HCT116 (cell line): ENCODE data around the gene DENND1A. TPM values are rescaled to one million over a fixed set of nuclear protein-coding genes. Genes with fewer than 3 reads are reported as not detected.

Experiments used
- ATAC-seq: fragments of 200-7000 bp; cut with Tn5 transposase; 2 replicates; pipeline ENCODE4 v1.9.1; 2020; ENCODE audit warnings: mild to moderate bottlenecking, moderate library complexity
- BruUV-seq: library from RNA; stranded (reverse); fragments of 400-500 nt; replicated peaks from 2 replicates; lab custom pipeline; 2021; lab: Mats Ljungman, UMichigan
- CTCF ChIA-PET: fragments of 300-600 bp; sonication (Branson Sonifier 250); formaldehyde crosslinking; loops from one replicate; lab custom pipeline; 2021; ENCODE audit warnings: antibody characterized with exemption; lab: Charles Lee
- POLR2A ChIA-PET: fragments of 300-600, 350-600 bp; sonication (Branson Sonifier 250); formaldehyde crosslinking; loops from one replicate; lab custom pipeline; 2021; ENCODE audit warnings: antibody characterized with exemption; lab: Charles Lee
- RAD21 ChIA-PET, 2 experiments: fragments of 300-600 bp; sonication (Branson Sonifier 250); formaldehyde crosslinking; loops; one replicate each; lab custom pipeline; 2023; ENCODE audit warnings: low total read pairs in 2 of 2; ENCODE audit not compliant: uncharacterized antibody in 2 of 2, unreplicated experiment in 2 of 2, low non-redundant PET in 1 of 2; lab: Charles Lee
- DNase-seq: peaks from one replicate; pipeline ENCODE4 v3.0.0-alpha.2; 2010; ENCODE audit warnings: low read depth, low spot score
- H2AFZ ChIP-seq: fragments of 200-600 bp; shearing (Covaris generic), sonication (generic); 2 replicates; pipeline ENCODE4 v1.6.1; 2017; ENCODE audit warnings: low read depth, mixed run types, mixed read lengths, antibody characterized with exemption, low read length; ENCODE audit not compliant: poor library complexity, severe bottlenecking
- H3K27ac ChIP-seq: 2 replicates; pipeline ENCODE4 v1.5.1; 2012; ENCODE audit warnings: low read depth, low read length
- H3K27me3 ChIP-seq: fragments of 200-600 bp; sonication (generic); 2 replicates; pipeline ENCODE4 v1.6.1; 2016; ENCODE audit warnings: mixed run types, low read length, mixed read lengths; ENCODE audit not compliant: insufficient read depth
- H3K36me3 ChIP-seq, 2 experiments: fragments of 200-500 bp in 1 of 2; fragments of 200-600 bp in 1 of 2; sonication (Bioruptor generic) in 1 of 2; sonication (generic) in 1 of 2; 2 replicates each; pipeline versions ENCODE4 v1.5.1 to v1.6.1; 2014 to 2016; ENCODE audit warnings: low read length in 2 of 2, inconsistent platforms in 1 of 2, mixed read lengths in 1 of 2, mixed run types in 1 of 2; ENCODE audit not compliant: insufficient read depth in 2 of 2, control insufficient read depth in 1 of 2
- H3K4me1 ChIP-seq, 2 experiments: fragments of 200-600 bp in 1 of 2; sonication (generic) in 1 of 2; 2 replicates each; pipeline versions ENCODE4 v1.5.1 to v1.6.1; 2012 to 2017; ENCODE audit warnings: low read length in 2 of 2, inconsistent platforms in 1 of 2, mild to moderate bottlenecking in 1 of 2, mixed read lengths in 1 of 2, mixed run types in 1 of 2, moderate library complexity in 1 of 2; ENCODE audit not compliant: insufficient read depth in 2 of 2, control insufficient read depth in 1 of 2
- H3K4me2 ChIP-seq: fragments of 200-600 bp; sonication (generic); 2 replicates; pipeline ENCODE4 v1.6.1; 2017; ENCODE audit warnings: mixed run types, low read length, mixed read lengths
- H3K4me3 ChIP-seq, 2 experiments: fragments of 200-600 bp in 1 of 2; sonication (generic) in 1 of 2; replicated peaks in 1 of 2; 2 replicates each; pipeline ENCODE4 v1.5.1; 2011 to 2016; ENCODE audit warnings: low read length in 2 of 2, control low read depth in 1 of 2, low read depth in 1 of 2, mild to moderate bottlenecking in 1 of 2, mixed read lengths in 1 of 2, mixed run types in 1 of 2
- H3K79me2 ChIP-seq: fragments of 200-600 bp; sonication (generic); 2 replicates; pipeline ENCODE4 v1.6.1; 2017; ENCODE audit warnings: mild to moderate bottlenecking, mixed run types, low read length, moderate library complexity, mixed read lengths; ENCODE audit not compliant: insufficient read depth
- H3K9ac ChIP-seq: fragments of 200-600 bp; sonication (generic); 2 replicates; pipeline ENCODE4 v1.6.1; 2016; ENCODE audit warnings: low read length, mixed read lengths
- H3K9me2 ChIP-seq: fragments of 200-600 bp; sonication (generic), shearing (Covaris generic); 2 replicates; pipeline ENCODE4 v1.6.1; 2017; ENCODE audit warnings: mixed run types, mild to moderate bottlenecking, moderate library complexity; ENCODE audit not compliant: insufficient read depth
- H3K9me3 ChIP-seq, 2 experiments: fragments of 200-500 bp in 1 of 2; fragments of 200-600 bp in 1 of 2; sonication (Bioruptor generic) in 1 of 2; sonication (generic) in 1 of 2; 2 replicates each; pipeline ENCODE4 v1.6.1; 2014 to 2017; ENCODE audit warnings: low read length in 2 of 2, mixed read lengths in 2 of 2, inconsistent platforms in 1 of 2, low read depth in 1 of 2, mild to moderate bottlenecking in 1 of 2, mixed run types in 1 of 2, moderate library complexity in 1 of 2; ENCODE audit not compliant: control insufficient read depth in 1 of 2, insufficient read depth in 1 of 2
- H4K20me1 ChIP-seq: fragments of 200-600 bp; sonication (generic), shearing (Covaris generic); 2 replicates; pipeline ENCODE4 v1.6.1; 2017; ENCODE audit warnings: mixed run types, mild to moderate bottlenecking, moderate library complexity; ENCODE audit not compliant: insufficient read depth
- EGR1 ChIP-seq: IDR thresholded peaks from 2 replicates; pipeline ENCODE4 v1.6.1; 2012; ENCODE audit warnings: low read depth
- ELF1 ChIP-seq: IDR thresholded peaks from 2 replicates; pipeline ENCODE4 v1.6.1; 2012; ENCODE audit warnings: low read depth, borderline replicate concordance
- EZH2 ChIP-seq: fragments of 200-600 bp; sonication (generic); IDR thresholded peaks from 2 replicates; pipeline ENCODE4 v1.6.1; 2017; ENCODE audit warnings: antibody characterized with exemption, mixed run types
- JUND ChIP-seq: IDR thresholded peaks from 2 replicates; pipeline ENCODE4 v1.6.1; 2012
- MAX ChIP-seq: IDR thresholded peaks from 2 replicates; pipeline ENCODE4 v1.6.1; 2012
- POLR2AphosphoS5 ChIP-seq: IDR thresholded peaks from 2 replicates; pipeline ENCODE4 v1.6.1; 2011; ENCODE audit warnings: mild to moderate bottlenecking, low read depth, low read length, moderate library complexity
- RAD21 ChIP-seq: IDR thresholded peaks from 2 replicates; pipeline ENCODE4 v1.6.1; 2012; ENCODE audit warnings: low read depth, mild to moderate bottlenecking
- SP1 ChIP-seq: IDR thresholded peaks from 2 replicates; pipeline ENCODE4 v1.6.1; 2012; ENCODE audit warnings: low read depth
- SRF ChIP-seq: IDR thresholded peaks from 2 replicates; pipeline ENCODE4 v1.6.1; 2012; ENCODE audit warnings: low read depth
- ZFX ChIP-seq: fragments of 450-650 bp; IDR thresholded peaks from 2 replicates; pipeline ENCODE4 v1.6.1; 2017
- ZNF274 ChIP-seq: fragments of 200-500 bp; sonication (Bioruptor generic); IDR thresholded peaks from 2 replicates; pipeline ENCODE4 v1.6.1; 2014; ENCODE audit warnings: mild to moderate bottlenecking, low read depth, low read length, inconsistent platforms
- intact Hi-C: fragments of 100-400 bp; cut with micrococcal nuclease; formaldehyde crosslinking; loops from 2 replicates; pipeline ENCODE4 v1.10.0; 2022
- total RNA-seq: library from RNA; stranded (reverse); gene quantifications from one replicate; pipeline ENCODE4 v1.2.1, GENCODE V29; 2021; ENCODE audit not compliant: unreplicated experiment
- TF ChIP-seq, protein P1 (sequence below): IDR thresholded peaks from 2 replicates; pipeline ENCODE4 v1.6.1; 2012; ENCODE audit warnings: low read depth
- TF ChIP-seq, protein P2 (sequence below): IDR thresholded peaks from 2 replicates; pipeline ENCODE4 v1.6.1; 2012

DENND1A gene
- total RNA-seq, 1 experiment from 2014 or later: 33.0 TPM

GRCh38 chr9:123832858-123833650 lies 96.9 kb downstream of the DENND1A start:
- intact Hi-C loops: no loop called here
- H3K4me2 ChIP-seq: no peak overlapping the region

DNA sequence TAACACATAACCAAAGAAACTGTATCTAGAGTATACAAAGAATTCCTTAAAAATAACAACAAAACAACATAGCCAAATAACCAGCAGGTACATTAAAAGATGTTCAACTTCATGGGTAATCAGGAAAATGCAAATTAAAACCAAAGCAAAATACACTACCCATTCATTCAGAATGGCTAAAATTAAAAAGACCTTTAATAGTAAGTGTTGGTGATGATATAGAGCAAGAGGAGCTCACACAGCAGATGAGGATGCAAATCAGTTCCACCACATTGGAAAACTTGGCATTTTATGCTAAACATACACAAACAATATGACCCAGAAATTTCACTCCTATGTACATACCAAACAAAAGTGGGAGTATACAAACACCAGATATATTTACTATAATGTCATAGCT lies 97.8 kb downstream of the DENND1A start:
- H2AFZ ChIP-seq: no peak overlapping the region
- H3K36me3 ChIP-seq: no peaks in the 10 kb centered on the region
- no peak overlapping the region for H3K27ac ChIP-seq
- intact Hi-C loops: no loop called here
- BruUV-seq: no TSS peak
- DNase-seq: no peak
- ChIA-PET POLR2A (no interaction called here), RAD21 (no interaction called here), CTCF (no interaction called here)
- H3K9me3 ChIP-seq: peaks cover 10 to 18% of the 10 kb centered on the region in 2 experiments; a peak in 3 of 4 replicates
- no peaks in the 10 kb centered on the region for H3K9me2 ChIP-seq
- TF ChIP-seq MAX (no peak), SRF (no peak), RAD21 (no peak), ZFX (no peak), EZH2 (no peak), ELF1 (no peak), JUND (no peak), EGR1 (no peak), ZNF274 (no peak), POLR2AphosphoS5 (no peak), SP1 (no peak)
- TF ChIP-seq, protein P1, sequence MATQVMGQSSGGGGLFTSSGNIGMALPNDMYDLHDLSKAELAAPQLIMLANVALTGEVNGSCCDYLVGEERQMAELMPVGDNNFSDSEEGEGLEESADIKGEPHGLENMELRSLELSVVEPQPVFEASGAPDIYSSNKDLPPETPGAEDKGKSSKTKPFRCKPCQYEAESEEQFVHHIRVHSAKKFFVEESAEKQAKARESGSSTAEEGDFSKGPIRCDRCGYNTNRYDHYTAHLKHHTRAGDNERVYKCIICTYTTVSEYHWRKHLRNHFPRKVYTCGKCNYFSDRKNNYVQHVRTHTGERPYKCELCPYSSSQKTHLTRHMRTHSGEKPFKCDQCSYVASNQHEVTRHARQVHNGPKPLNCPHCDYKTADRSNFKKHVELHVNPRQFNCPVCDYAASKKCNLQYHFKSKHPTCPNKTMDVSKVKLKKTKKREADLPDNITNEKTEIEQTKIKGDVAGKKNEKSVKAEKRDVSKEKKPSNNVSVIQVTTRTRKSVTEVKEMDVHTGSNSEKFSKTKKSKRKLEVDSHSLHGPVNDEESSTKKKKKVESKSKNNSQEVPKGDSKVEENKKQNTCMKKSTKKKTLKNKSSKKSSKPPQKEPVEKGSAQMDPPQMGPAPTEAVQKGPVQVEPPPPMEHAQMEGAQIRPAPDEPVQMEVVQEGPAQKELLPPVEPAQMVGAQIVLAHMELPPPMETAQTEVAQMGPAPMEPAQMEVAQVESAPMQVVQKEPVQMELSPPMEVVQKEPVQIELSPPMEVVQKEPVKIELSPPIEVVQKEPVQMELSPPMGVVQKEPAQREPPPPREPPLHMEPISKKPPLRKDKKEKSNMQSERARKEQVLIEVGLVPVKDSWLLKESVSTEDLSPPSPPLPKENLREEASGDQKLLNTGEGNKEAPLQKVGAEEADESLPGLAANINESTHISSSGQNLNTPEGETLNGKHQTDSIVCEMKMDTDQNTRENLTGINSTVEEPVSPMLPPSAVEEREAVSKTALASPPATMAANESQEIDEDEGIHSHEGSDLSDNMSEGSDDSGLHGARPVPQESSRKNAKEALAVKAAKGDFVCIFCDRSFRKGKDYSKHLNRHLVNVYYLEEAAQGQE: no peak
- TF ChIP-seq, protein P2, sequence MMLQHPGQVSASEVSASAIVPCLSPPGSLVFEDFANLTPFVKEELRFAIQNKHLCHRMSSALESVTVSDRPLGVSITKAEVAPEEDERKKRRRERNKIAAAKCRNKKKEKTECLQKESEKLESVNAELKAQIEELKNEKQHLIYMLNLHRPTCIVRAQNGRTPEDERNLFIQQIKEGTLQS: no peak
- no peaks in the 10 kb centered on the region for H3K4me1 ChIP-seq
- H3K4me2 ChIP-seq: no peak overlapping the region
- H3K4me3 ChIP-seq: no peak overlapping the region
- no peak for ATAC-seq
- H3K27me3 ChIP-seq: no peaks in the 10 kb centered on the region
- H3K9ac ChIP-seq: no peak overlapping the region
- peaks cover 4% of the 10 kb centered on the region for H3K79me2 ChIP-seq
- H4K20me1 ChIP-seq: no peaks in the 10 kb centered on the region

More at GRCh38 chr9:123832858-123833650, 96.9 kb downstream of the DENND1A start:
- ChIA-PET RAD21 (no interaction called here), CTCF (no interaction called here), POLR2A (no interaction called here)
- no peak overlapping the region for H3K27ac ChIP-seq
- H2AFZ ChIP-seq: no peak overlapping the region
- peaks cover 4% of the 10 kb centered on the region for H3K79me2 ChIP-seq
- H3K9me3 ChIP-seq: peaks cover 10 to 13% of the 10 kb centered on the region in 2 experiments; a peak in 3 of 4 replicates
- H3K9ac ChIP-seq: no peak overlapping the region
- ATAC-seq: no peak
- H3K4me1 ChIP-seq: no peaks in the 10 kb centered on the region
- no peak overlapping the region for H3K4me3 ChIP-seq
- H3K27me3 ChIP-seq: no peaks in the 10 kb centered on the region
- TF ChIP-seq RAD21 (no peak), ZNF274 (no peak)
- TF ChIP-seq, all 23 proteins: peak for 0
- Histone ChIP-seq H4K20me1 (no peaks in the 10 kb centered on the region), H3K36me3 (no peaks in the 10 kb centered on the region), H3K9me2 (no peaks in the 10 kb centered on the region)
- DNase-seq: no peak
- BruUV-seq: no TSS peak
